Esophagus squamous epithelium (tissue), 4 donors: ENCODE data around the gene CYP2C18.

Source experiments
- CTCF ChIP-seq, 6 experiments: fragments of 450-650 bp in 4 of 6; fragments of 200-600 bp in 2 of 6; sonication (generic) in 2 of 6; IDR thresholded peaks; one replicate each; pipeline ENCODE4 v1.5.1; 2016 to 2019; ENCODE audit warnings: antibody characterized with exemption in 6 of 6, mild to moderate bottlenecking in 4 of 6, moderate library complexity in 4 of 6
- POLR2A ChIP-seq, 4 donors: fragments of 450-650 bp; IDR thresholded peaks; one replicate each; pipeline ENCODE4 v1.6.1; 2017; ENCODE audit warnings: antibody characterized with exemption in 4 of 4, mild to moderate bottlenecking in 4 of 4, moderate library complexity in 3 of 4

GRCh38 chr10:94738588-94738987 lies 55.1 kb downstream of the CYP2C18 start:
- TF ChIP-seq CTCF (IDR thresholded peaks at IDR 0.05): no peak
- TF ChIP-seq POLR2A (IDR thresholded peaks at IDR 0.05): no peak
